Ishikawa (cell line): ENCODE results near the gene HSD17B1.

Experiments used
- CEBPB ChIP-seq: IDR thresholded peaks from 2 replicates; pipeline ENCODE4 v1.6.1; 2012
- CREB1 ChIP-seq: IDR thresholded peaks from 2 replicates; pipeline ENCODE4 v1.6.1; 2012; ENCODE audit warnings: low read depth
- EGR1 ChIP-seq: IDR thresholded peaks from 2 replicates; pipeline ENCODE4 v1.6.1; 2012
- EP300 ChIP-seq: IDR thresholded peaks from 2 replicates; pipeline ENCODE4 v1.6.1; 2012; ENCODE audit warnings: borderline replicate concordance
- FOXM1 ChIP-seq: IDR thresholded peaks from 2 replicates; pipeline ENCODE4 v1.6.1; 2012; ENCODE audit warnings: low read depth, borderline replicate concordance
- MAX ChIP-seq: IDR thresholded peaks from 2 replicates; pipeline ENCODE4 v1.6.1; 2012
- NFIC ChIP-seq: IDR thresholded peaks from 2 replicates; pipeline ENCODE4 v1.6.1; 2012
- RAD21 ChIP-seq: IDR thresholded peaks from 2 replicates; pipeline ENCODE4 v1.6.1; 2012; ENCODE audit warnings: low read depth
- REST ChIP-seq: IDR thresholded peaks from 2 replicates; pipeline ENCODE4 v1.6.1; 2012; ENCODE audit warnings: low read depth, mild to moderate bottlenecking
- TAF1 ChIP-seq: IDR thresholded peaks from 2 replicates; pipeline ENCODE4 v1.6.1; 2012; ENCODE audit warnings: low read depth, mild to moderate bottlenecking
- TCF12 ChIP-seq: IDR thresholded peaks from 2 replicates; pipeline ENCODE4 v1.6.1; 2012; ENCODE audit warnings: low read depth
- TEAD4 ChIP-seq: IDR thresholded peaks from 2 replicates; pipeline ENCODE4 v1.6.1; 2012
- USF1 ChIP-seq: IDR thresholded peaks from 2 replicates; pipeline ENCODE4 v1.6.1; 2012
- YY1 ChIP-seq: IDR thresholded peaks from 2 replicates; pipeline ENCODE4 v1.6.1; 2012; ENCODE audit warnings: low read depth
- ZBTB7A ChIP-seq: IDR thresholded peaks from 2 replicates; pipeline ENCODE4 v1.6.1; 2012; ENCODE audit warnings: low read depth

The HSD17B1 gene

GRCh38 chr17:42517516-42517915, 35.2 kb upstream of the HSD17B1 start:
- TF ChIP-seq RAD21 (peak; percentile 83), TCF12 (peak; percentile 20; the same call in 1 of the 2 replicates), NFIC (no peak), CEBPB (no peak)

- TF ChIP-seq REST (no peak), MAX (peak; percentile 7; the same call in 1 of the 2 replicates), EP300 (peak; percentile 65), NFIC (peak; percentile 94)
Observed at GRCh38 chr17:42518046-42518754, 34.5 kb upstream of the HSD17B1 start.

- TF ChIP-seq RAD21 = no peak
- peak; percentile 51; the same call in 1 of the 2 replicates for TF ChIP-seq TCF12
- TF ChIP-seq TEAD4 = peak; percentile 31; the same call in 1 of the 2 replicates
- no peak for TF ChIP-seq REST
- TF ChIP-seq NFIC = peak; percentile 74; the same call in 1 of the 2 replicates
Observed at GRCh38 chr17:42518755-42519545, 33.8 kb upstream of the HSD17B1 start.

GRCh38 chr17:42519546-42520491, 32.9 kb upstream of the HSD17B1 start:
- TF ChIP-seq MAX (peak; percentile 95), EGR1 (no peak), RAD21 (no peak), TEAD4 (peak; percentile 85), TAF1 (peak; percentile 31; the same call in 1 of the 2 replicates), TCF12 (peak; percentile 90), ZBTB7A (peak; percentile 21; the same call in 1 of the 2 replicates), EP300 (peak; percentile 89; the same call in 1 of the 2 replicates), USF1 (peak; percentile 92), FOXM1 (peak; percentile 87), CEBPB (no peak), YY1 (0 out of 2 replicates have a peak, but pooled peaks have one; percentile 17), CREB1 (no peak), REST (peak; percentile 58; the same call in 1 of the 2 replicates), NFIC (peak; percentile 83)
